A673 (cell line): ENCODE data around the gene NDUFS7. TPM values are rescaled to one million over a fixed set of nuclear protein-coding genes. Genes with fewer than 3 reads are reported as not detected.

ENCODE experiments used
- BruUV-seq: library from RNA; stranded (reverse); fragments of 400-500 nt; replicated peaks from 2 replicates; lab custom pipeline; 2021; lab: Mats Ljungman, UMichigan
- CTCF ChIA-PET: fragments of 300-600 bp; sonication (Branson Sonifier 250); formaldehyde crosslinking; loops from one replicate; lab custom pipeline; 2022; ENCODE audit warnings: antibody characterized with exemption; lab: Charles Lee
- POLR2A ChIA-PET: fragments of 300-600 bp; sonication (Branson Sonifier 250); formaldehyde crosslinking; loops from one replicate; lab custom pipeline; 2022; ENCODE audit warnings: antibody characterized with exemption; ENCODE audit not compliant: low non-redundant PET; lab: Charles Lee
- DNase-seq: peaks from one replicate; pipeline ENCODE4 v3.0.0-alpha.2; 2015; ENCODE audit warnings: low spot score
- H3K27ac ChIP-seq: fragments of 200-600 bp; sonication (generic); 2 replicates; pipeline ENCODE4 v1.5.1; 2016; ENCODE audit warnings: mixed run types, low read depth, mild to moderate bottlenecking, mixed read lengths, antibody characterized with exemption, low read length; ENCODE audit not compliant: poor library complexity, severe bottlenecking
- H3K27me3 ChIP-seq: fragments of 200-600 bp; sonication (generic); replicated peaks from 2 replicates; pipeline ENCODE4 v1.6.1; 2017; ENCODE audit warnings: mixed run types, low read depth, mild to moderate bottlenecking, mixed read lengths, antibody characterized with exemption, low read length; ENCODE audit not compliant: insufficient read depth, poor library complexity
- H3K36me3 ChIP-seq: fragments of 200-600 bp; sonication (generic); 2 replicates; pipeline ENCODE4 v1.6.1; 2016; ENCODE audit warnings: mixed run types, mild to moderate bottlenecking, mixed read lengths, antibody characterized with exemption, low read length; ENCODE audit not compliant: insufficient read depth, poor library complexity, severe bottlenecking
- H3K4me1 ChIP-seq: fragments of 200-600 bp; sonication (generic); 2 replicates; pipeline ENCODE4 v1.6.1; 2017; ENCODE audit warnings: mixed run types, mild to moderate bottlenecking, mixed read lengths, antibody characterized with exemption, low read length; ENCODE audit not compliant: insufficient read depth, poor library complexity, severe bottlenecking
- H3K4me3 ChIP-seq: fragments of 200-600 bp; sonication (generic); 2 replicates; pipeline ENCODE4 v1.5.1; 2016; ENCODE audit warnings: low read depth, mixed run types, mild to moderate bottlenecking, mixed read lengths, low read length; ENCODE audit not compliant: poor library complexity, severe bottlenecking
- H3K9me3 ChIP-seq: fragments of 200-600 bp; sonication (generic); 2 replicates; pipeline ENCODE4 v1.6.1; 2016; ENCODE audit warnings: mixed run types, low read depth, mild to moderate bottlenecking, mixed read lengths, antibody characterized with exemption, low read length; ENCODE audit not compliant: poor library complexity, severe bottlenecking
- EZH2 ChIP-seq: fragments of 200-600 bp; sonication (generic); IDR thresholded peaks from 2 replicates; pipeline ENCODE4 v1.6.1; 2017; ENCODE audit warnings: borderline replicate concordance, low read depth, mild to moderate bottlenecking, mixed read lengths, antibody characterized with exemption, low read length; ENCODE audit not compliant: poor library complexity, severe bottlenecking
- intact Hi-C: fragments of 100-400 bp; cut with micrococcal nuclease; formaldehyde crosslinking; loops from one replicate; pipeline ENCODE4 v1.10.0; 2022; ENCODE audit not compliant: unreplicated experiment
- total RNA-seq: library from RNA; stranded (reverse); gene quantifications from 2 replicates; pipeline ENCODE4 v1.2.3, GENCODE V29; 2021
- TF ChIP-seq, protein P1 (sequence below): fragments of 300-800, 200-600 bp; sonication (generic); conservative IDR thresholded peaks from 2 replicates; pipeline ENCODE4 v1.5.1; 2017; ENCODE audit warnings: low read depth, mild to moderate bottlenecking, antibody characterized with exemption, low read length, moderate library complexity, mixed read lengths

Gene NDUFS7
- total RNA-seq, 1 experiment from 2014 or later, result 101 TPM

DNA sequence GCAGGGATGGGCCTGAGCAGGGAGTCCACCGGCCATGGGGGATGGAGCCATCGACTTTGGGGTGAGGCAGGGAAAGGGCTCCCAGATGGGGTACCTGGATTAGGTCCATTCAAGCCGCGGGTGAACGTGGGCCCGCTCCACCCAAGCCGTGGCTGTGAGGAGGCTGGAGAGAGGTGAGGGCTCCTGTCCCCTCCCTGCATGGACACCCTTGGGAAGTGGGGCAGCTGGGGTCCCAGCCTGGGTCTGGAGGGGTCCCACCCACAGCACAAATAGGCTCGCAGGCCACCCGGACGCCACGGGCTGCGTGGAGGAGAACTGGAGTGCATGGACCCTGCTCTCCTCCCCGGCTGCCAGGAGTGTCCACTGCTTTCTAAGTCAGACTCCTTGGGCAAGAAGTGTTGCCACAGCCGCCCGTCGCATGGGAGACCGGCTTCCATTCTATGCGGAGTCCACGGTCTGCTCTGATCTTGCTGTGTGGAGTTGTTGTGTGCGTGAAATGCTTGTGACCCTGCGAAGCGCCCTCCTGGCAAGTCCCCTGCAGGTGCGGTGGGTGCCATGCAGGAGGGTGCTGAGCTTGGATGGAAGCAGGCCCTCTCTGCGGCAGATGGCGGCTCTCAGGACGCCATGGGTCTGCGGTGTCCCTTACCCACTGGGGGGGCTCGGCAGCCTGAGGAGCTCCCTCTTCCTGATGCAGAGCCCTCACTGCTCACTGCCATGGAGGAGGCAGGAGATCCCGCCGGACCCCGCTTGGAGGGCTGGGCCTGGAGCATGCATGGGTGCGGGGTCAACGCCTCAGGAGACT is 25.7 kb downstream of the NDUFS7 start:
- ChIA-PET CTCF (no interaction called here), POLR2A (interaction anchor here (0.7 kb wide), 1 partner anchor 136 kb away, joined by 3 read pairs; no protein-coding TSS in a partner anchor)
- Histone ChIP-seq H3K36me3 (peaks cover 29% of the 10 kb centered on the region), H3K4me1 (peaks cover 22% of the 10 kb centered on the region), H3K27ac (peak overlapping the region; percentile 98), H3K27me3 (no peaks in the 10 kb centered on the region), H3K9me3 (no peaks in the 10 kb centered on the region), H3K4me3 (peak overlapping the region; percentile 97)
- intact Hi-C loops, result no loop called here
- TF ChIP-seq EZH2, result no peak
- TF ChIP-seq, protein P1, sequence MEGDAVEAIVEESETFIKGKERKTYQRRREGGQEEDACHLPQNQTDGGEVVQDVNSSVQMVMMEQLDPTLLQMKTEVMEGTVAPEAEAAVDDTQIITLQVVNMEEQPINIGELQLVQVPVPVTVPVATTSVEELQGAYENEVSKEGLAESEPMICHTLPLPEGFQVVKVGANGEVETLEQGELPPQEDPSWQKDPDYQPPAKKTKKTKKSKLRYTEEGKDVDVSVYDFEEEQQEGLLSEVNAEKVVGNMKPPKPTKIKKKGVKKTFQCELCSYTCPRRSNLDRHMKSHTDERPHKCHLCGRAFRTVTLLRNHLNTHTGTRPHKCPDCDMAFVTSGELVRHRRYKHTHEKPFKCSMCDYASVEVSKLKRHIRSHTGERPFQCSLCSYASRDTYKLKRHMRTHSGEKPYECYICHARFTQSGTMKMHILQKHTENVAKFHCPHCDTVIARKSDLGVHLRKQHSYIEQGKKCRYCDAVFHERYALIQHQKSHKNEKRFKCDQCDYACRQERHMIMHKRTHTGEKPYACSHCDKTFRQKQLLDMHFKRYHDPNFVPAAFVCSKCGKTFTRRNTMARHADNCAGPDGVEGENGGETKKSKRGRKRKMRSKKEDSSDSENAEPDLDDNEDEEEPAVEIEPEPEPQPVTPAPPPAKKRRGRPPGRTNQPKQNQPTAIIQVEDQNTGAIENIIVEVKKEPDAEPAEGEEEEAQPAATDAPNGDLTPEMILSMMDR, result no peak
- BruUV-seq, result no TSS peak
- no peak for DNase-seq

DNA sequence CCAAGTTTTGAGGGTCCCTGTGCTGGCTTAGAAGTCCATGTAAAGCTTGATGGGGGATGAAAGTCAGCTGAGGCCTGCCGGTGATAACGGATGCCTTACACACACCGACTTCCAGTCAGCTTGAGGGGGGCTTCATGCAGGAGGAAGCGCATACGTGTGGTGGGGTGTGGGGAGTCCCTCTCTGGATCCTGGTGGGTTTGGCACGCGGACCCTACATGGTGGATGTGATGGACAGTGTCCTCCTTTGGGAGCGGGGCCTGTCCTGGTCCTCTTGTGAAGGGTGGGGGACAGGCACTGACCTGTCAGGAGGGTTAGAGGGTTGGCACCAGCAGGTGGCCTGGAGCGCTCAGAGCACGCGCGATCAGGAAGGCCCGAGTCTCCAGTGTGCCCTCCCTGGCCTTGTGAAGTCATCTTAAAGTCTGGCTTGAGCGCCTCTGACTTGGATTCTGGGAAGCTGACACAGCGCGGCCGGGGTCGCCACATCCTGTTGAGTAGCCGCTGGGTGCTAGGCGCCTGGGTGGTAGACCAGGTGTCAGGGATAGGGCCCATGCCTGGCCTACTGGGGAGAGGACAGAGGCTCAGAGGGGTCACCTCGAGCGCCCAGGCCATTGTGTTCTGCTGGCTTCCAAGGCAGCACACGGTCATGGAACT is 26.6 kb downstream of the NDUFS7 start:
- BruUV-seq, result TSS peak; percentile 8
- CTCF ChIA-PET, result no interaction called here

DNA sequence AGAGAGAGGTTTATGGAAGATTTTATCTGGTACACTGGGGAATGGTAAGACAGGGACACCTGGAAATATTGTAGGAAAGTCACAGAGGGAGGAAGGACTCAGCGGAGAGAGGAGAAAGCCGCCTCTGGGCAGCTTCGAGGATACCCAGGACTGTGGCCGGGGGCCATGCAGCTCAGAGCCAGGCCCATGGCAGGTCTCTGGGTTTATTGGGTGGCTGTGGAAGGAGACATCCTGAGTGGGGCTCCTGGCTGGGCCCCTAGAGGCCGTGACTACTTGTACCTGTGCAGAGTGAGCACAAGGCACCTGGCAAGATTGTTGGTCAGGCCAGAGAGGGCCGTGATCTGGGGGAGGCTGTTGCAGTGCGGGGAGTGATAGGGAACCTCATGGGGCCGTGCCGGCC is 27.1 kb downstream of the NDUFS7 start:
- TF ChIP-seq, protein P1, result no peak
- no peak for TF ChIP-seq EZH2
- ChIA-PET CTCF (no interaction called here), POLR2A (no interaction called here)
- no peaks in the 10 kb centered on the region for H3K27me3 ChIP-seq
- H3K9me3 ChIP-seq, result no peaks in the 10 kb centered on the region
- intact Hi-C loops, result no loop called here
- peaks cover 29% of the 10 kb centered on the region for H3K36me3 ChIP-seq
- no peak overlapping the region for H3K4me3 ChIP-seq
- BruUV-seq, result no TSS peak
- DNase-seq, result no peak
- peak overlapping the region; percentile 54 for H3K27ac ChIP-seq
- H3K4me1 ChIP-seq, result peaks cover 33% of the 10 kb centered on the region

More for the DNA sequence above, 26.6 kb downstream of the NDUFS7 start:
- Histone ChIP-seq H3K9me3 (no peaks in the 10 kb centered on the region), H3K4me3 (no peak overlapping the region), H3K27ac (peak overlapping the region; percentile 54), H3K4me1 (peaks cover 27% of the 10 kb centered on the region), H3K27me3 (no peaks in the 10 kb centered on the region), H3K36me3 (peaks cover 29% of the 10 kb centered on the region)
- no peak for TF ChIP-seq EZH2
- TF ChIP-seq, protein P1, result no peak
- intact Hi-C loops, result no loop called here
- POLR2A ChIA-PET, result no interaction called here
- no peak for DNase-seq
